ENCODE results near the gene PNMA8B. TPM values are rescaled to one million over a fixed set of nuclear protein-coding genes. Genes with fewer than 3 reads are reported as not detected.

The PNMA8B gene
- total and polyA plus RNA-seq, 2 donors (not counting 3 experiments of a cell fraction or from before 2014, with no cell fraction given), result 0.11 TPM; not detected in 1

GRCh38 chr19:46478356-46478986, 17.2 kb downstream of the PNMA8B start:
- no TSS peak for BruUV-seq (replicated peaks)
- POLR2A ChIA-PET, result no interaction called here
- H3K9me3 ChIP-seq (replicated peaks; ENCODE audit: control insufficient read depth, insufficient read depth, low read length), result no peaks in the 10 kb centered on the region
- CTCF ChIA-PET, result interaction anchor here (0.6 kb wide), 1 partner anchor 165 kb away, joined by 3 read pairs; no protein-coding TSS in a partner anchor
- H3K9me1 ChIP-seq (replicated peaks; ENCODE audit: control insufficient read depth, extremely low read depth, insufficient read depth, low read length), result no peaks in the 10 kb centered on the region
- peaks cover 6% of the 10 kb centered on the region for H3K4me1 ChIP-seq (ENCODE audit: control insufficient read depth, extremely low read depth, insufficient read depth, low read length)
- H3K4me2 ChIP-seq (ENCODE audit: insufficient read depth, low read length), result no peak overlapping the region
- intact Hi-C loops (cut with micrococcal nuclease), result no loop called here
- TF ChIP-seq JUN (IDR thresholded peaks at IDR 0.05; ENCODE audit: borderline replicate concordance, insufficient read depth, insufficient read length, low read depth) (no peak), GATA2 (IDR thresholded peaks at IDR 0.05; ENCODE audit: insufficient read depth, insufficient read length, low read depth, low read length) (no peak), POLR2AphosphoS5 (IDR thresholded peaks at IDR 0.05; ENCODE audit: insufficient read depth, low read depth, low read length) (no peak), EZH2 (IDR thresholded peaks at IDR 0.05; ENCODE audit: borderline replicate concordance, low read depth, low read length, severe bottlenecking) (no peak), POLR2A (IDR thresholded peaks at IDR 0.05; ENCODE audit: low read depth, low read length) (no peak)
- TF ChIP-seq, protein P1, sequence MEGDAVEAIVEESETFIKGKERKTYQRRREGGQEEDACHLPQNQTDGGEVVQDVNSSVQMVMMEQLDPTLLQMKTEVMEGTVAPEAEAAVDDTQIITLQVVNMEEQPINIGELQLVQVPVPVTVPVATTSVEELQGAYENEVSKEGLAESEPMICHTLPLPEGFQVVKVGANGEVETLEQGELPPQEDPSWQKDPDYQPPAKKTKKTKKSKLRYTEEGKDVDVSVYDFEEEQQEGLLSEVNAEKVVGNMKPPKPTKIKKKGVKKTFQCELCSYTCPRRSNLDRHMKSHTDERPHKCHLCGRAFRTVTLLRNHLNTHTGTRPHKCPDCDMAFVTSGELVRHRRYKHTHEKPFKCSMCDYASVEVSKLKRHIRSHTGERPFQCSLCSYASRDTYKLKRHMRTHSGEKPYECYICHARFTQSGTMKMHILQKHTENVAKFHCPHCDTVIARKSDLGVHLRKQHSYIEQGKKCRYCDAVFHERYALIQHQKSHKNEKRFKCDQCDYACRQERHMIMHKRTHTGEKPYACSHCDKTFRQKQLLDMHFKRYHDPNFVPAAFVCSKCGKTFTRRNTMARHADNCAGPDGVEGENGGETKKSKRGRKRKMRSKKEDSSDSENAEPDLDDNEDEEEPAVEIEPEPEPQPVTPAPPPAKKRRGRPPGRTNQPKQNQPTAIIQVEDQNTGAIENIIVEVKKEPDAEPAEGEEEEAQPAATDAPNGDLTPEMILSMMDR (IDR thresholded peaks at IDR 0.05; ENCODE audit: extremely low read depth in 1 of 2, insufficient read depth in 1 of 2, low read depth in 1 of 2, low read length in 2 of 2), result no peak
- no peaks in the 10 kb centered on the region for H4K20me1 ChIP-seq (replicated peaks; ENCODE audit: control insufficient read depth, extremely low read depth, insufficient read depth, low read length)
- H3K27me3 ChIP-seq (ENCODE audit: control insufficient read depth in 2 of 2, insufficient read depth in 2 of 2, low read length in 2 of 2), result peaks cover 0 to 2% of the 10 kb centered on the region in 2 experiments
- no peak overlapping the region for H2AFZ ChIP-seq (ENCODE audit: low read depth, low read length)
- H3K27ac ChIP-seq (ENCODE audit: insufficient read depth, low read depth, low read length), result no peak overlapping the region
- dilution Hi-C loops (cut with MboI; ENCODE audit: extremely low pct_ligation_motif_present, low sequenced_read_pairs), result no loop called here
- DNase-seq (ENCODE audit: low read depth, low spot score), result no peak
- no peak overlapping the region for H3K4me3 ChIP-seq (replicated peaks in 1 of 3; ENCODE audit: insufficient read depth in 1 of 3, low read depth in 1 of 3, low read length in 3 of 3)
- no peak for FAIRE-seq
- no peaks in the 10 kb centered on the region for H3K79me2 ChIP-seq (ENCODE audit: control insufficient read depth, insufficient read depth, low read length)
- no peak overlapping the region for H3K9ac ChIP-seq (replicated peaks; ENCODE audit: extremely low read depth, insufficient read depth, low read length)
- H3K36me3 ChIP-seq (ENCODE audit: control insufficient read depth in 2 of 2, extremely low read depth in 1 of 2, insufficient read depth in 2 of 2, low read length in 2 of 2), result no peaks in the 10 kb centered on the region

Data from endothelial cell of umbilical vein (primary cell).